ENCODE data around the gene SLC4A8.

The SLC4A8 gene

DNA sequence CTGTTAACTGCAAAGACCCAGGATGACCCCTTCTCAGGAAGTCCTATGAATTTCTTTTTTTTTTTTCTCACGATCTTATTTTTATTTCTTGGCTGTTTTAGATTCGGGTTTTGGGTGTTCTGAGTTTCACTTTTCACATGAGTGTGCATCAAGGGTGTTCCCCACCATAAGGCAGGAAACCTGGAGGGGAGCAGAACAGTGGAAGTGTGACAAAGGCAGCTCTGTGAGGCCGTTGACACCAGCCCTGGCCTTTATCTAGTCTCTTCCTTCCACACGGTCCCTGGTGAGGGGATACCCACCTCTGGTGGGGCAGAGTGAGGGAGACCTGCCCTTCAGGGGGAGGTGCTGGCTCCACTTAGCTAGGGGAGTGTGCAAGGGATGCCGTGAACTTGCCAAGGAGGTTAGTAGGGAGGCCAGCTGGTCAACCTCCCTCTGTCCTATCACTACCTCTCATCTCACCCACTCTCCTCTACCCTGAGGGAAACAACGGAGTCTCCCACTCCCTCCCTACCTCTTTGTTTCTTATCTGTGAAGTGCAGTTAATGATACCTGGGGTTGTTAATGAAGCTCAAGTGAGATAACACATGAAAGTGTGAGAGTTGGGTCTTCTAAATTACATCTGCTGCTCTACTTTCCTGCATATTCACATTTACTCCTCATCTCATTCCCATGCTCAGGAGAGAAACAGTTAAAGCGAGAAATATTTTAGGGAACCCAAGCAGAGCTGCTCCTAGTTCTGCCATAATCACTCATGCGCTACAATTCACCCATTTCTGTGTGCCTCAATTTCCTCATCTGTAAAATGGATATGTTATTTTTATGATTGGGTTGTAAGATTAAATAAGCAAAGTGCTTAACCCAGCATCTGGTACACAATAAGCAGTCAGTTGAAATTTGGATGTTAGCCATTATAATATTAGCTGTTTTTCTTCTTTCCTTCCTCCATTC, 29.1 kb upstream of the SLC4A8 start:
- no peak for DNase-seq

DNA sequence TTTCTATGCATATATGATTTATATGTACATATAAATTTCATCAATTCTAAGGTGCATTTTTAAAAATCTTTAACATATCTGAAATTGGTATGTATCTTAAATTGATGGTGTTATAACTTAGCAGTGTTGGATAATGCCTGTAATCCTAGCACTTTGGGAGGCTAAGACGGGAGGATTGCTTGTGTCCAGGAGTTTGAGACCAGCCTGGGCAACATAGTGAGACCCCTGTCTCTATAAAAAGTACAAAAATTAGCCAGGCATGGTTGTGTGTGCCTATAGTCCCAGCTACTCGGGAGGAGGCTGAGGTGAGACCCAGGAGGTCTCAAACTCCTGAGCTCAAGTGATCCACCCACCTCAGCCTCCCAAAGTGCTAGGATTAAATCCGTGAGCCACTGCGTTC, 27.0 kb upstream of the SLC4A8 start:
- no peak for DNase-seq

DNA sequence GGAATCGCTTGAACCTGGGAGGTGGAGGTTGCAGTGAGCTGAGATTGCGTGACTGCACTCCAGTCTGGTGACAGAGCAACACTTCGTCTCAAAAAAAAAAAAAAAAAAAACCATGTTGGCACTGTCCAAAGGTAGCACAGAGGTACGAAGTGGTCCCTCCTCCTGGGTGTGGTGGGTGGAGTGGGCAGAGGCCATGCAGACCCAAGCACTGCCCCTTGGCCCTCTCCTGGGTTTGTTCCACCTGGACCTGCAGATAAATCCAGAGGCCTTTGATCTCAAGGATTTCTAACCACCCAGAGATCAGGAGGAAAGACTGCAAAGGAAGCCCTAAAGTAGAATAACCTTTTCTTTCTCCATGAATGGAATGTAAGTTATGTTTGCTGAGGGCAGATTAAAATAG, 24.7 kb upstream of the SLC4A8 start:
- DNase-seq = no peak

DNA sequence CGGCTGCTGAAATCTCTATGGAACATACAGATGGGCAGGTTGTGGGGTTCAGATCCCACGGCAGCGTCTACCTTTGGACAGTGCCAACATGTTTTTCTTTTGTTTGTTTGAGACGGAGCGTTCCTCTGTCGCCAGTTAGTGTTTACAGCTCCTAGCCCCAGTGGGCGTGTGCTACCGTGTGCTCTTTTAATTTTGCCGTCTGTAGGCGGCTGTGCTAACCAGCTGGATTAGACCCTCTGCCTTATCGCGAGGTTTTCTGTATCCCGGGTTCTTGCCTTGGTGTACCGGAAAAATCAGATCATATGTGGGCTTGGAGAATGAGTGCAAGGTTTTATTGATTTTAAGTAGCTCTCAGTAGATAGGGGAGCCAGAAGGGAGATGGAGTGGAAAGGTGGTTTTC, 23.6 kb upstream of the SLC4A8 start:
- DNase-seq = no peak

DNA sequence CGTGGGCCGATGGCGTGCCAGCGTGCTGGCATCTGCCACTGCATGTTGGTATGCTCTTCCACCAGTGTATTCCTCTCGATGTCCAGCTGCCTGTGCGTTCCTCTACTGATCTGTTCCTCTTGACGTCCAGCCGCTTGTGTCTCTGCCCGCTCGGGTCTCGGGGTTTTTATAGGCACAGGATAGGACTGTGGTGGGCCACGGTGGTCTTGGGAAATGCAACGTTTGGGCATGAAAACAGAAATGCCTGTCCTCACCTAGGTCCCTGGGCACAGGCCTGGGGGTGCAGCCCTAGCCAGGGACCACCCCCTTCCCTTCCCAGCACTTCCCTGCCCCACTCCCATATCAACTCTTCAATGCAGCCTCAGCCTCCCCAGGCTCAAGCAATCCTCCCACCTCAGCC, 23.1 kb upstream of the SLC4A8 start:
- no peak for DNase-seq

DNA sequence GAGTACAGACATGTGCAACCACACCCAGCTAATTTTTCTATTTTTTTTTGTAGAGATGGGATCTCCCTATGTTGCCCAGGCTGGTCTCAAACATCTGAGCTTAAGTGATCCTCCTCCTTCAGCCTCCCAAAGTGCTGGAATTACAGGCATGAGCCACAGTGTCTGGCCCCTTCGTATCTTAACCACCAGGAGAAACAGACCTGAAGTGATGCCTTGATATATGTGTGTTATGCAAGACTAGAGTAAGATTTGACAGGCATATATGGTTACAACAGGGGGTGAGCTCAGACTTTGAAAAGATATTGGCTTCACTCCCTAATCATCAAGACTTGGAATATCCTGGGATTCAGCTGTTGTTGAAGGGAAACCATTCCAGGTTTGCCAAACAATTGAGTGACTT, 22.7 kb upstream of the SLC4A8 start:
- no peak for DNase-seq

DNA sequence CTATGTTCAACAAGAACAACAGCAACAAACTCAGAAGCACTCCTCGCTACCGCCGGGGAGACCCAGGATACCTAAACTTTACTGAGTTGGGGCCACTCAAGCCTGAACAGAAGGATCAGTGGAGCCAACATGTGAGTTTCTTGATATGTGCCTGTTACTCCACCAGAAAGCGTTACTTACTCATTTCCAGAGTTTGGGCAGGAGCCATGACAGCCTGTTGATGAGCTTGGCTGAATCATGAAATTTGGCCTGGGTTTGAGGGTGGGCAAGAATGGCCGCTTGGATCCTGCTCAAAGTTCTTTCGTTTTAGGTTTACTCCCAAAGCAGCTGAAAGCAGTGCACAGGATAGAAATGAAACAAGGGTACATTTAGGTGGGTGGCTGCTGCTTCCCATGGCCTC, 21.5 kb upstream of the SLC4A8 start:
- DNase-seq = no peak

DNA sequence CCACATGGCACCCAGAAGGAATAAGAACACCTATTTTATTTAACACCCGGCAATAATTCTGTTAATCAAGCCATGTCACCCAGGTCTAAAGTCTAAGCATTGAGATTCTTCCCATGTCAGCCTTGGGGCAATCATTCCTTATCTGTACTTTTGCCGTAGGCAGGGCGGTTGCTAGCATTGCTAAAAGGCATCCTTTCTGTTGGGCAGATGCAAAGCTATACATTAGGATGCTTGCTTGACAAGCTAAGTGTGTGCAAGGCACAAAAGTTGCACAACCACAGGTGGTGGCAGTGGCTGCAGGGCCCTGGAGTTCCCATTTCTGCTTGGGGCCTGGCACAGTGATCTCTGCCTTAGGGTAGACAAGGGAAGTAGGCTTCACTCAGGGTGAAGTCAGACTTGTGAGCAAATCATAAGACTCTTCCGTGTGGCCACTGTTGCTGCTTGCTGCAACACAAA, 20.9 kb upstream of the SLC4A8 start:
- no peak for DNase-seq

DNA sequence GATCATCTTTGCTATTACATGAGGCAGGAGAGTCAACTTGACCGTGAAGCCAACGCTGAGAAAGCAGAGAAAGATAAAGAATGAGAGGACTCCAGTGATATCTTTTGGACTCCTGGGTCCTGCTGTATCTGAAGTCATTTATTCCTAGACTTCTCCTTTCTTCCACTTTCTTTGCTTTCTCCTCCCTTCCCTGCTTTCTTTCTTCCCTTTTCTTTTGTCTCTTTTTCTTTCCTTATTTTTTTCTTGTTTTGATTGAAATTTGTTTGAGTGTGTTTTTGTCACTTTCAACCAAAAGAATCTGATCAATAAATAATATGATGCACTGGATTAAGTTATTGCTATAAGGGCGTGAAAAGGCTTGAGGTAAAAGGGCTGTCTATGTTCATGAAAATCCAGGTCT, 20.0 kb upstream of the SLC4A8 start:
- no peak for DNase-seq

DNA sequence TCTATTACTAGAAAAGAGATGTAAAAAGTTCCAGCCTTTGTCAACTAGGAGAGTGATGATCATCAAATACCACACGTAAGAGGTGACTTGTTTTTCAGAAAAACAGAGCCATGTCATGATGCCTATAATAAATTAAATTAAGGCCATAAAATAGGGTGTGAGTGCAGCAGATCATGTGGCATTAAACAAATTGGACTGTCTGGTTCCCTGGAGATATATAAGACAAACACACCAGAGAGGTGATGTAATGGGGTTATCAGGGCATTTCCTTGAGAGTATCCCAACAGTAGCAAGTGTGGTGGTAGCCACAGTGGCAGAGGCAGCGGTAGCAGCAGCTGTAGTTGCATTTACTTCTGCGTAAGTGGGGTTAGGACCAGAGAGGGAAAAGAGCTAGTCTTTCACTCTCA, 18.8 kb upstream of the SLC4A8 start:
- DNase-seq = no peak

DNA sequence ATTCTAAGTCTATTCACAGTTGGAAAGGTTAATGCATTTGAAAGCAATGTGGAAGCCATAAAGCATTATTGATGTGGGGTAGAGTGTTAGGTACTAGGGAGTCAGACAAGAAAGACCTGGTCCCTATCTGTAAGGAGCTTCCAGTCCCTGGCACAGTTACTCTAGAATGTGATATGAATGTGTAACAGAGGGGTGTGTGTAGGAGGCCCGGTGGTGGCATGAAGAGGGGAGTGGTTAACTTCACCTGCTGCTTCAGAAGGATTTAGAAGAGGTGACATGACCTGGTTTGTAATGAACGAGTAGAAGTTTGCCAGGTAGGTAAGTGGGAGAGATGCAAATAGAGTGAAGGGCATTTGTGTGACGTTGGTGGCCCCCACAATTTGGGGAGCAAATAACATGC, 18.3 kb upstream of the SLC4A8 start:
- no peak for DNase-seq

DNA sequence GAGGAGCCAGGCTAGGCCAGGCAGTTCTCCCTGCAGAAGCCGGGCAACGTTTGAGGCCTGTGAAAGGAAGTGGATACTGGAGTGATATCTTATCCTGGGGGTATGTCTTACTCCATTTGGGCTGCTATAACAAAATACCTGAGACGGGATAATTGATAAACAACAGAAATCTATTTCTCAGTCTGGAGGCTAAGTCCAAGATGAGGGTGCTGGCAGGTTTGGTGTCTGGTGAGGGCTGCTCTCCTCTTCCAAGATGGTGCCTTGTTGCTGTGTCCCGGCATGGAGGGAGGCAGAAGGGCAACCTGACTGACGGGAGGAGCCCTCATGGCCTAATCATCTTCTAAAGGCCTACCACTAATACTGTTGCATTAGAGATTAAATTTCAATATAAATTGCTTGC, 17.8 kb upstream of the SLC4A8 start:
- no peak for DNase-seq

DNA sequence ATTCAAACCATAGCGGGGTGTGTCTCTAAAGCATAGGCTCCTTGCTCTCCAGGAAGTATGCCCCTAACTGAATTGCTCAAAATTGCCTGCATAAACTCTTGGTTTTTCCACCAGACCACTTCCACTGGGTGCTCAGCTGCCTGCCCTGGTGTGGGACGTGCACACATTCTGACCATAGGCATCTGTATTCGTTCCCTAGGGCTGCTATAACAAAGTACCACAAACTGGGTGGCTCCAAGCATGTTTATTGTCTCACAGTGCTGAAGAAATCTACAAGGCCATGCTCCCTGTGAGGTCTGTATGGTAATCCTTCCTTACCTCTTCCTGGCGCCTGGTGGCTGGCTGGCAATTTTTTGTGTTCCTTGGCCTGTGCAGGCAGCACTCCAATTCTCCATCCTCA, 17.0 kb upstream of the SLC4A8 start:
- no peak for DNase-seq

DNA sequence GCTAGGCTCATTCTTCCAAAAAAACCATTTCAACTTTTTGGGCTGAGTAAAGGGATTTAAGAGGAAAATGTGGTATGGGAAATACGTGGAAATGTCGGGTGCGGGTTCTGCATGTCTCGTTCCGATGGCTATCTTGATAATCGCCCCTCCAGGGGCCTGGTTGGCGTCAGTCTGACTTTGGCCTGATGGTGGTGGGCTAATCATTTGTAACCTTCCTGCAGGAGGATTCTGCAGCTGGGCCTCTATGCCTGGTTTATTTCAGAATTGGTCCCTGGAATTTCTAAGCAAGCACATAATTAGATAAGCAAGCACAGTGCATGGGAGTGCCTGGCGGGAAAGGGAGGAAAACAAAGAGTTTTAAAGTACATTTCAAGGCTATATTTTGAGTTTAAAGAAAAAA, 14.8 kb upstream of the SLC4A8 start:
- no peak for DNase-seq

DNA sequence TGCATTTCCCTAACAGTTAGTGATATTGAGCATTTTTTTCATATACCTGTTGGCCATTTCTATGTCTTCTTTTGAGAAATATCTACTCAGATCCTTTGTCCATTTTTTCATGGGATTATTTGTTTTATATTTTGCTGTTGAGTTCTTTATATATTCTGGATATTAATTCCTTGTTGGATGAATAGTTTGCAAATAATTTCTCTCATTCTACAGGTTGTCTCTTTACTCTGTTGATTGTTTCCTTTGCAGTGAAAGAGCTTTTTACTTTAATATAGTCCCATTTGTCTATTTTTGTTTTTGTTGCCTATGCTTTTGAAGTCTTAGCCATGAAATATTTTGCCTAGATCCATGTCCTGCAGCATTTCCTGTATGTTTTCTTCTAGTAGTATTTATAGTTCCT, 11.5 kb upstream of the SLC4A8 start:
- no peak for DNase-seq

DNA sequence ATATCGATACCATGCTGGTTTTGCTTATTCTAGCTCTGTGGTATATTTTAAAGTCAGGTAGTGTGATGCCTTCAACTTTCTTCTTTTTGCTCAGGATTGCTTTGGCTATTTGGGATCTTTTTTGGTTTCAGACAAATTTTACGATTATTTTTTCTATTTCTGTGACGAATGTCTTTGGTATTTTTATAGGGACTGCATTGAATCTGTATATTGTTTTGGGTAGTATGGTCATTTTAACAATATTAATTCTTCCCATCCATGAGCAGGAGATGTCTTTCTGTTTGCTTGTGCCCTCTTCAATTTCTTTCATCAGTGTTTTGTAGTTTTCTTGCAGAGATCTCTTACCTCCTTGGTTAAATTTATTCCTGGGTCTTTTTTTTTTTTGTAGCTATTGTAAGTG, 10.8 kb upstream of the SLC4A8 start:
- DNase-seq = no peak

DNA sequence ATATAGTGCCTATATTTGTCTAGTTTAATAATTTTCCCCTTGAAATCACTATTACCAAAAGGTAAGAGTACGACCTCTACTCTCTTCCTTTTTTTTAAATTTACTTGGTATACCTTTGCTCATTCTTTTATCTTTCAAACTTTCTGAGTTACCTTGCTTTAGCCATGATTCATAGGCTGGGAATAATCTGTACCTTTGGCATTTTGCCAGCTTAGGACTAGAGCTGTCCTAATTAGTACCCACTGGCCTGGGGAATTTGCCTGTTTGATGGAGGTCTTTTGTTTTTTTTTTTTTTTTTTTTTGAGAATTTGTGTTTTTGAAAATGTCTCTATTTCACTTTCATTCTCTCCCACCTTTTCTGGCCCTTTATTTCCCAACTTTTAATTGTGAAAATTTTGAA, 8.7 kb upstream of the SLC4A8 start:
- no peak for DNase-seq

DNA sequence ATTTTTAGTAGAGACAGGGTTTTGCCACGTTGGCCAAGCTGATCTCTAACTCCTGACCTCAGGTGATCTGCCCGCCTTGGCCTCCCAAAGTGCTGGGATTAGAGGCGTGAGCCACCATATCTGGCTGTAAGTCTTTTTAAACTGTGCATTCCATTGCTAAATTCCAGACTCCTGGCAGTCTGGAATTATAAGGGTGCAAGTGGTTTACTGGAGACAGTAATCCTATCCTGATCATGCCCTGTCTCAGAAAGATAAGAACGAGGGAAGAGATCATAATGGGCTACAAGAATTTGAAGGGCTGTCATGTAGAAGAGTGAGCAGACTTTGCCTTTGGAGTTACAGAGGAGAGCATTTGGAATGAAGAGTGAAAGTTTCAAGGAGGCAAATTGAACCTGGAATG, 6.8 kb upstream of the SLC4A8 start:
- no peak for DNase-seq

DNA sequence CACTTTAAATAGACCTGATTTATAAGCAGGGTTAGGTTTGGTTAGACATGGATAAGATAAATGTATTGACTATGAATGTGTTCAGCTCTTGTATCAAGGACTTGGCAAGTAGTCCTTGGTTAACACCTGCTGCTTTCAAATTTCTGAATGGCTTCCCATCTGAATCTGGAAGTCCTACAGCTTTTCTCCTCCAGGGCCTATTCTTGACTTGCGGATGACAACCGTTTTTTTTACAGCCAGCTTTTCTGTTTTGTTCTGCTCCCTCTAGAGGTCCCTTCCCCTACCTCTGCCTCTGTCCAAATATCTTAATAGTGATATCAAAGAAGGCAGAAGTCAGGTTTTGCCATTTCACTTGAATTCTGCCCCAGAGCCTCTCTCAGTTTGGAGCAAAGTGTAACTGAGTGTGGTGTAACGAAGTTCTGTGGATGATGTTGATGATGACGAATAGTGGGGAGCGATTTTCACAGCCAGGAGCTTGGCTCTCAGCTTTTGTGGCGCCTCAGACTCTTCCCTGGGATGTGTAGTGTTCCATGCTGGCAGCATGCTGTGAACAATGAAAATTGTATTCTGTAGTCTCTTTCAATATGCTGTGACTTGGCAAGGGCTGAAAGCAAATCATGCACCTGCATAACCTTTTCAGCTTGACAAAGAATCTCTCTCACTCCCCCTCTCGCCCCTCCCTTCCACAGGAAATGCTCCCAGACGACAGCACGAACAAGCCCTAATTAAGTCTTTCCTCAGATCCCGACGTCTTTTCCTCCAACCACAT, 5.0 kb upstream of the SLC4A8 start:
- no peak for DNase-seq

DNA sequence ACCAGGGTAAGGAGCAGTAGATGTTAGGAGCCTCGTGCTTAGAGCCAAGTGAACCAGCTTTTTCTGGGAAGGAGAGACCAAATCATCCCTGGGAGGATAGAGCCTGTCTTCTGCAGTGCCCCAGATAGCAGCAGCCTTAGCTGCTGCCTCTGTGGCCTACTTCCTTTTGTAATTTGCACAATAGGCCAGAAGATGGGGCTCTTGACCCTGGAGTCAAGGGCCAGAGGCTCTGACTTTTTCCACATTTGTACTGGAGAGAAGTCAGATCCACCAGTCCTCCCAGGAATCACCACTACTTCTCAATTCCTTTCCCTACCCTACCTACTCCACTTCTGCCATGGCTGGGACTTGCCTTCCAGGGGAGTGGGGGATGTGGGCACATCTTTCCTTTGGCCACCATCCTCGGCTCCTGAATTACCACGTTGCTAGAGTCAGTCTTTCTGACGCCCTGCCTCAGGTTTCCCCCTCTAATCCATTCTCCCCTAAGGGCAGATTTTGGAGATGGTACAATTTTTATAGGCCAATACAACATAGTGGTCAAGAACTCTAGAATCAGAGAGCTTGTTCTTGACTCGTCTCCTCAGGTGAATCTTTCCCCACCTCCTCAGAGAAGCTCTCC, 3.3 kb upstream of the SLC4A8 start:
- DNase-seq = no peak

DNA sequence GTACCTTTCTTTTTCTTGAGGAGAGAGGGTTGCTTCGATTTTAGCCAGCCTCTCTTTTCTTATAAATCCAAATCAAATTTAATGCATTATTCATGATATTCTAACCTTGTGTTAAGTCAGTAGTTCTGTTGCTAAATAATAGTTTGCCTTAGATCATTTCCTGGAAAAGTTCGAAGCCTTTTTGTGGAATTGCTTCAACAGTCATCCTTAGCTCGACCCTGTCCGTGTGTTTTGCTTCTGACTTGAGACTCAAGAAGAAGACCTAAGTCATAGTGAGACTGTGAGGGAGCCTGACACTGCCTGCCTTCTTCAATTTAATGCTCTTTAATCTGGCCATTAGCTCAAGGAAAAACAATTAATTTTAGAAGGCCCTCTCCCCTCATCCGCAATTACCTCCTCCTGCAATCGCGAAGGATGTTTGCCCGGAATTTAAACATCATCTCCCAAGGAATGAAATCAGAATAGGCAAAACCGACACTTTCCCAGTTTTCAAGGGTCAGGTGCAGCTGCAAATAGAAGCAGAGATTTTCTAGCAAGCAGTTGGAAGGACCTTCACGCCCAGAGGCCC, 453 bp upstream of the SLC4A8 start:
- DNase-seq = no peak

DNA sequence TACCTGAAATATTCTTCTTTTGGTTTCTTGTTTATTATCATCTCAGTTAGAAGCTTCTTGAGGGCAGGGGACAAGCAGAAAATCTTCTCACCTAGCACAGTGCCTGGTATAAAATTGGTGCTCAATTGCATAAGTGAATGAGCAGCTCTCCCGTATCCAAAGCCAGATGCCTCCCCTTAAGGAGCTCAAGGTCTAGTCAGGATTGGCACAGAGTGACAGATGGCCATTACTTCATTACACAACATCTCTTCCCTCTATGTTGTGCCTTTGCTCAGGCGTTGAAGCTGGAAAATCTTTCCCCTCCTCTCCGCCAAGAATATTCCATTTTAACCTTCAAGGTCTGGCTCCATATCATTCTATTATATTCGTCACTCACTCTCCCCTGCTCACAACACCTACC, 3.6 kb downstream of the SLC4A8 start:
- DNase-seq = no peak

DNA sequence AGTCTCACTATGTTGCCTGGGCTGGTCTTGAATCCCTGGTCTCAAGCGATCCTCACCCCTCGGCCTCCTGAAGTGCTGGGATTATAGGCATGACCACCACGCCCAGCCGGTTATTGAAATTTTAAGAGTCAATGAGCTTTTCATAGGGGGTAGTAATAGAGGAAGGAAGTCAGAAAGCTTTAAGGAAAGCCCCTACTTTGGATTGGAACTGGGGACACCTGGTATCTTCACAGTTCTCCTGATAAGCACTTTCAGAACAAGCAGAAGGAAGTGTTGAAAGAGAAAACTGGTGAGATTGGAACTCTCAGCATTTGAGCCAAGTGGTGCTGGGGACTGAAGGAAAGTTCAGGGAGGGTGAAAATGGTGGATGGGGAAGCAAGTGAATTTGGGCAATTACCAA, 5.1 kb downstream of the SLC4A8 start:
- no peak for DNase-seq
